T-helper 9 cell (primary cell): ENCODE results near the gene ECM2.

Experiments used
- DNase-seq: peaks from one replicate; pipeline ENCODE4 v3.0.0-alpha.2; 2020

Gene ECM2

GRCh38 chr9:92463387-92463786, 72.4 kb downstream of the ECM2 start:
- no peak for DNase-seq

DNA sequence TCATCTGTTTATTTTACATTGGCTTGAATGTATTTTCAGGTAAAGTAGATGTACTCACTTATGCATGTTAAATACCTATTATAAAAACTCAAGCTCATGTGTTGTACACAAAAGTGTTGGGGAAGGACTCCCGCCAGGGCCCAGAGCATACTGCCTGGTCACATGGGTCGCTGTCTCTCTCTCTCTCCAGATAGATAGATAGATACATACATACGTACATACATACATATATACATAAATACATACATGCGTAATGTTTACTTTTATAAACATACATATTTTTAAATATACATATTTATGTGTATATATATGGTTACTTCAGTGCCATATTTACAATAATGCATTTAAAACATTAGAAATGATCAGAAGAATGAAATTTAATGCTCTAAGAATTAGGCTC, 78.2 kb downstream of the ECM2 start:
- no peak for DNase-seq

- DNase-seq, result no peak
Observed at GRCh38 chr9:92455217-92455616, 80.6 kb downstream of the ECM2 start.

DNA sequence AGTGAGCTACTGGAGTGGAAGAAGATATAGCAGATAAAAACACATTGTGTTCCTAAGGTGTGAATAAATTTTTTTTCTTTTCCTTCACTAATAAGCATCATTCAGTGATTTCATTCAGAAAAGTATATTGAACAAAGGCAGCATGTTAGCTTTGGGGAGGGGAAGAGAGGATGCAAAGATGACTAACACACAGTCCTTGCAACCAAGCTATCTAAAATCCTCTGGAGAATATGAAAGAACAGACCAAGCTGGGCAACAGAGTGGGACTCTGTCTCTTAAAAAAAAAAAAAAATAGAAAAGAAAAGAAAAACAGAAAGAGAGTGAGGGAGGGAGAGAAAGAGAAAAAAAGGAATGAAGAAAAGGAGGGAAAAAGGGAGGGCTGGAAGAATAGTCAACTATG, 89.3 kb downstream of the ECM2 start:
- no peak for DNase-seq
